ENCODE results near the gene IL10.

DNA sequence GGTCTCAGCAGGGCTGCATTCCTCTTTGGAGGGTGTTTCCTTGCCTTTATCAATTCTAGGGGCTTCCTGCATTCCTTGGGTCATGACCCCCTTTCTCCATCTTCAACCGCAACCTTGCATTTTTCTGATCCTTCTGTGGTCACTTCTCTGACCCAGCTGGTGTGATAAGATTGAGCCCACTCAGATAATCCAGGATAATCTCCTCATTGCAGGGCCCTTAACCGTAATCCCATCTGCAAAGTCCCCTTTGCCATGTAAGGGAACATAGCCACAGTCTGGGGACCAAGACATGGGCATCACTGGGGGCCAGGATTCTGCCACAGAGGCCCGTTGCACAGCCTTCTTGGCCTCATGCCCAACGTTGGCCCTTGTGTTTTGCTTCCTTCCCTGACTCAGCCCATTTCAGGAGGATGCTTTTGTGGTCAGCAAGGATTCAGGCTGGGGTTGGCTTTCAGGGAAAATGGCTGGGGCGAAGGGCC, 36.7 kb downstream of the IL10 start:
- TF ChIP-seq, protein P1, sequence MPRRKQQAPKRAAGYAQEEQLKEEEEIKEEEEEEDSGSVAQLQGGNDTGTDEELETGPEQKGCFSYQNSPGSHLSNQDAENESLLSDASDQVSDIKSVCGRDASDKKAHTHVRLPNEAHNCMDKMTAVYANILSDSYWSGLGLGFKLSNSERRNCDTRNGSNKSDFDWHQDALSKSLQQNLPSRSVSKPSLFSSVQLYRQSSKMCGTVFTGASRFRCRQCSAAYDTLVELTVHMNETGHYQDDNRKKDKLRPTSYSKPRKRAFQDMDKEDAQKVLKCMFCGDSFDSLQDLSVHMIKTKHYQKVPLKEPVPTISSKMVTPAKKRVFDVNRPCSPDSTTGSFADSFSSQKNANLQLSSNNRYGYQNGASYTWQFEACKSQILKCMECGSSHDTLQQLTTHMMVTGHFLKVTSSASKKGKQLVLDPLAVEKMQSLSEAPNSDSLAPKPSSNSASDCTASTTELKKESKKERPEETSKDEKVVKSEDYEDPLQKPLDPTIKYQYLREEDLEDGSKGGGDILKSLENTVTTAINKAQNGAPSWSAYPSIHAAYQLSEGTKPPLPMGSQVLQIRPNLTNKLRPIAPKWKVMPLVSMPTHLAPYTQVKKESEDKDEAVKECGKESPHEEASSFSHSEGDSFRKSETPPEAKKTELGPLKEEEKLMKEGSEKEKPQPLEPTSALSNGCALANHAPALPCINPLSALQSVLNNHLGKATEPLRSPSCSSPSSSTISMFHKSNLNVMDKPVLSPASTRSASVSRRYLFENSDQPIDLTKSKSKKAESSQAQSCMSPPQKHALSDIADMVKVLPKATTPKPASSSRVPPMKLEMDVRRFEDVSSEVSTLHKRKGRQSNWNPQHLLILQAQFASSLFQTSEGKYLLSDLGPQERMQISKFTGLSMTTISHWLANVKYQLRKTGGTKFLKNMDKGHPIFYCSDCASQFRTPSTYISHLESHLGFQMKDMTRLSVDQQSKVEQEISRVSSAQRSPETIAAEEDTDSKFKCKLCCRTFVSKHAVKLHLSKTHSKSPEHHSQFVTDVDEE (CRISPR knock-in tag; IDR thresholded peaks at IDR 0.05), result no peak
- TF ChIP-seq SNAI2 (CRISPR knock-in tag; IDR thresholded peaks at IDR 0.05), result no peak
- TF ChIP-seq ZNF70 (CRISPR knock-in tag; IDR thresholded peaks at IDR 0.05), result no peak
- no peak for TF ChIP-seq RARB (CRISPR knock-in tag; IDR thresholded peaks at IDR 0.05)
- TF ChIP-seq ARNTL (CRISPR knock-in tag; IDR thresholded peaks at IDR 0.05; ENCODE audit: borderline replicate concordance, low read depth), result no peak
- TF ChIP-seq ZFP30 (CRISPR knock-in tag; IDR thresholded peaks at IDR 0.05), result no peak
- no peak for TF ChIP-seq TOX (CRISPR knock-in tag; IDR thresholded peaks at IDR 0.05; ENCODE audit: borderline replicate concordance)
- TF ChIP-seq PPARA (CRISPR knock-in tag; IDR thresholded peaks at IDR 0.05; ENCODE audit: borderline replicate concordance), result no peak
- TF ChIP-seq, protein P2, sequence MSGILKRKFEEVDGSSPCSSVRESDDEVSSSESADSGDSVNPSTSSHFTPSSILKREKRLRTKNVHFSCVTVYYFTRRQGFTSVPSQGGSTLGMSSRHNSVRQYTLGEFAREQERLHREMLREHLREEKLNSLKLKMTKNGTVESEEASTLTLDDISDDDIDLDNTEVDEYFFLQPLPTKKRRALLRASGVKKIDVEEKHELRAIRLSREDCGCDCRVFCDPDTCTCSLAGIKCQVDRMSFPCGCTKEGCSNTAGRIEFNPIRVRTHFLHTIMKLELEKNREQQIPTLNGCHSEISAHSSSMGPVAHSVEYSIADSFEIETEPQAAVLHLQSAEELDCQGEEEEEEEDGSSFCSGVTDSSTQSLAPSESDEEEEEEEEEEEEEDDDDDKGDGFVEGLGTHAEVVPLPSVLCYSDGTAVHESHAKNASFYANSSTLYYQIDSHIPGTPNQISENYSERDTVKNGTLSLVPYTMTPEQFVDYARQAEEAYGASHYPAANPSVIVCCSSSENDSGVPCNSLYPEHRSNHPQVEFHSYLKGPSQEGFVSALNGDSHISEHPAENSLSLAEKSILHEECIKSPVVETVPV (CRISPR knock-in tag; IDR thresholded peaks at IDR 0.05), result no peak
- no peak for TF ChIP-seq ZFP3 (CRISPR knock-in tag; IDR thresholded peaks at IDR 0.05)
- TF ChIP-seq, protein P3, sequence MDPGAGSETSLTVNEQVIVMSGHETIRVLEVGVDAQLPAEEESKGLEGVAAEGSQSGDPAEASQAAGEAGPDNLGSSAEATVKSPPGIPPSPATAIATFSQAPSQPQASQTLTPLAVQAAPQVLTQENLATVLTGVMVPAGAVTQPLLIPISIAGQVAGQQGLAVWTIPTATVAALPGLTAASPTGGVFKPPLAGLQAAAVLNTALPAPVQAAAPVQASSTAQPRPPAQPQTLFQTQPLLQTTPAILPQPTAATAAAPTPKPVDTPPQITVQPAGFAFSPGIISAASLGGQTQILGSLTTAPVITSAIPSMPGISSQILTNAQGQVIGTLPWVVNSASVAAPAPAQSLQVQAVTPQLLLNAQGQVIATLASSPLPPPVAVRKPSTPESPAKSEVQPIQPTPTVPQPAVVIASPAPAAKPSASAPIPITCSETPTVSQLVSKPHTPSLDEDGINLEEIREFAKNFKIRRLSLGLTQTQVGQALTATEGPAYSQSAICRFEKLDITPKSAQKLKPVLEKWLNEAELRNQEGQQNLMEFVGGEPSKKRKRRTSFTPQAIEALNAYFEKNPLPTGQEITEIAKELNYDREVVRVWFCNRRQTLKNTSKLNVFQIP (CRISPR knock-in tag; IDR thresholded peaks at IDR 0.05; ENCODE audit: borderline replicate concordance, low read depth), result no peak
- TF ChIP-seq ESRRG (CRISPR knock-in tag; IDR thresholded peaks at IDR 0.05), result no peak
- TF ChIP-seq, protein P4, sequence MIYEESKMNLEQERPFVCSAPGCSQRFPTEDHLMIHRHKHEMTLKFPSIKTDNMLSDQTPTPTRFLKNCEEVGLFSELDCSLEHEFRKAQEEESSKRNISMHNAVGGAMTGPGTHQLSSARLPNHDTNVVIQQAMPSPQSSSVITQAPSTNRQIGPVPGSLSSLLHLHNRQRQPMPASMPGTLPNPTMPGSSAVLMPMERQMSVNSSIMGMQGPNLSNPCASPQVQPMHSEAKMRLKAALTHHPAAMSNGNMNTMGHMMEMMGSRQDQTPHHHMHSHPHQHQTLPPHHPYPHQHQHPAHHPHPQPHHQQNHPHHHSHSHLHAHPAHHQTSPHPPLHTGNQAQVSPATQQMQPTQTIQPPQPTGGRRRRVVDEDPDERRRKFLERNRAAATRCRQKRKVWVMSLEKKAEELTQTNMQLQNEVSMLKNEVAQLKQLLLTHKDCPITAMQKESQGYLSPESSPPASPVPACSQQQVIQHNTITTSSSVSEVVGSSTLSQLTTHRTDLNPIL (CRISPR knock-in tag; IDR thresholded peaks at IDR 0.05; ENCODE audit: low read depth), result no peak
